Stimulated activated memory B cell treated with anti-CD40 and anti-IgM and Interleukin-4, amounts not matched to agents 10 μg/mL and 1 μg/mL and 100 μg/mL, for 72 hours (primary cell): Measurements from ENCODE around the gene SLC22A15.
"Not testable (repeated sequence)": the region's sequence is repeated elsewhere in the genome, so short reads cannot be mapped to it uniquely, and the experiment has no call there.

Source experiments
- ATAC-seq: fragments of 150-1000 bp; cut with Tn5 transposase; 2 replicates; pipeline ENCODE4 v1.10.0; 2021
- H3K27ac Mint-ChIP-seq: one replicate; pipeline ENCODE4 v1.8.0; 2022; ENCODE audit warnings: mild to moderate bottlenecking, mixed read lengths
- H3K27me3 Mint-ChIP-seq: one replicate; pipeline ENCODE4 v1.8.0; 2022; ENCODE audit warnings: mixed read lengths
- H3K36me3 Mint-ChIP-seq: one replicate; pipeline ENCODE4 v1.8.0; 2022; ENCODE audit warnings: mixed read lengths
- H3K4me1 Mint-ChIP-seq: one replicate; pipeline ENCODE4 v1.8.0; 2022; ENCODE audit warnings: mixed read lengths
- H3K4me3 Mint-ChIP-seq: one replicate; pipeline ENCODE4 v1.8.0; 2022; ENCODE audit warnings: mild to moderate bottlenecking, moderate library complexity, mixed read lengths
- H3K9me3 Mint-ChIP-seq: one replicate; pipeline ENCODE4 v1.8.0; 2022; ENCODE audit warnings: mixed read lengths

SLC22A15 gene

DNA sequence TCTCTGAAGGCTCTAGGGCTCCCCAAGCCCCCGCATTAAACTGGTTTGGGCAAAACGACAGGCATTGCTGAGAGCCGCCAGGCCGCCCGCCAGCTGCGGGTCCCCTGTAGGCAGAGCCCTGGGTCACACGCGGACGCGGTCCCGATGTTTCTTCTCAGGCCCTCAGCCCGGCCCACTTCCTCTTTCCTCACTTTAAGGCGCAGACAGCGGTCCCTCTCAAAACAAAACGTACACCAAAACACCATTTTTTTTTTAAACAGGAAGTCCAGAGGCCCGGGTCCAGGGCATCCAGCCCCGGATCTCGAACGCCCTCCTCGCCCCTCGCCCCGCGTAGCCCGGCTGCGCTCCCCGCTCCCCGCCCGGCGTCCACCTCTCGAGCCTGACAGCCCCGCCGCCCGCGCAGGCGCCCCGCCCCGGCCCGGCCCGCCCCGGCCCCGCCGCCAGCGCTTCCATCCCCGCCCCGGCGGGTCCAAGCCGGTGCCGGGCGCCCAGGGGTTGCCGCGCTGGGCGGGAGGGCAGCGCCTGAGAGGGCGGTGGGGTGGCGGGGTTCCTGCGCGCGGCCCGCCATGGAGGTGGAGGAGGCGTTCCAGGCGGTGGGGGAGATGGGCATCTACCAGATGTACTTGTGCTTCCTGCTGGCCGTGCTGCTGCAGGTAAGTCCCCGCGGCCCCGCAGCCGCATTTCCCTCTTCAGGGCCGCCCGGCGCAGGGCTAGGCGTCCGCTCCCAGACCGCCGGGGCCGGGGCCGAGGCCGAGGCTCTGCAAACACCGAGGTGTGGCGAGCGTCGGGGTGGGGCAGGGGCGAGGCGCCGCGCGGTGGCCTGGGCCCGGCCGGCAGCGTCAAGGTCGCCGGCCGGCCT, at the start of gene SLC22A15:
Gene SLC22A15, plus strand, starts transcription at position 452 of the 859 bp plus-strand sequence. Its CDS starts 115 bp downstream, at position 567.
- Mint-ChIP-seq H3K27me3 (no peaks in the 10 kb centered on the region), H3K4me3 (peak within 1 kb of the TSS; percentile 87), H3K27ac (peak within 1 kb of the TSS; percentile 97), H3K36me3 (no peaks in the 10 kb centered on the region), H3K4me1 (peaks cover 23% of the 10 kb centered on the region), H3K9me3 (no peaks in the 10 kb centered on the region)
- ATAC-seq = peak; percentile 95

DNA sequence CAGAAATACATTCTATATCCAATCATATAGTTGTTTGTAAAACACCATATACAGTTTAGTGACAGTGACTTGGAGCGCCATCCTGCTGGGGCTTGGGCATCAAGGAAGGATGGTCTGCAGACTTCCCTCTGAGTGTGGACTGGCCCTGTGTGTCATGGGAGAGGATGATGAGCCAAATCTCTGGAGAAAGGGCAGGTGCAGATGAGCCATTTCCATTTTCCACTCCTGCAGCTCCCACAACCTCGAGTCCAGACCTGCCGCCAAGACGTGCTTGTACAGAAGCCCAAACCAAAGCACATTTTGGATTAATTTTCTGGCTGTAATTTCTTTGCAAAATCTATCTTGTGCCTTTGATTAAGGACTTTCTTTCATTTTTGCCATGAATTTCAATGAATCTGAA, 48.3 kb upstream of the SLC22A15 start:
- no peak overlapping the region for H3K27ac Mint-ChIP-seq
- H3K4me3 Mint-ChIP-seq = no peak overlapping the region
- H3K27me3 Mint-ChIP-seq = peaks cover 9% of the 10 kb centered on the region
- H3K4me1 Mint-ChIP-seq = peaks cover 19% of the 10 kb centered on the region
- no peak for ATAC-seq
- no peaks in the 10 kb centered on the region for H3K36me3 Mint-ChIP-seq
- no peaks in the 10 kb centered on the region for H3K9me3 Mint-ChIP-seq

DNA sequence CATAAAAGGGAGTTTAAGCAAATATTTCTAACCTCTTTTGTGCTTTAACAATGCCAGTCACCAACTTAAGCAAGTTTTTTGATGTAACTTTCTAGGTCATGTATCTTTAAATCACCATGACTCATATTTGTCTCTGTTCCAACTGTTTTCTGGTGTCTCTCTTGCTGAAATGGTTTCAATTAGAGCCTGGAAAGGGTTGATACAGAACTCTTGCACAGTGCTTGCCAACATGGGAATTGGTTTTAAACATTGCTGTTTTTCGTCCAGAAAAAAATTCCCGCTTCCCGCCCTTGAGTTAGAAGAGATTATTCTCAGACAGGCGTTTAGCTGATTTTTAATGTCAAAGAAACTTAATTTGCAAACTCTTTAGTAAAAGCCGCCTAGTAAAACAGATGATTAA, 46.4 kb upstream of the SLC22A15 start:
- no peak overlapping the region for H3K4me3 Mint-ChIP-seq
- no peaks in the 10 kb centered on the region for H3K9me3 Mint-ChIP-seq
- H3K27me3 Mint-ChIP-seq = peaks cover 9% of the 10 kb centered on the region
- ATAC-seq = no peak
- no peaks in the 10 kb centered on the region for H3K4me1 Mint-ChIP-seq
- H3K36me3 Mint-ChIP-seq = no peaks in the 10 kb centered on the region
- H3K27ac Mint-ChIP-seq = no peak overlapping the region

DNA sequence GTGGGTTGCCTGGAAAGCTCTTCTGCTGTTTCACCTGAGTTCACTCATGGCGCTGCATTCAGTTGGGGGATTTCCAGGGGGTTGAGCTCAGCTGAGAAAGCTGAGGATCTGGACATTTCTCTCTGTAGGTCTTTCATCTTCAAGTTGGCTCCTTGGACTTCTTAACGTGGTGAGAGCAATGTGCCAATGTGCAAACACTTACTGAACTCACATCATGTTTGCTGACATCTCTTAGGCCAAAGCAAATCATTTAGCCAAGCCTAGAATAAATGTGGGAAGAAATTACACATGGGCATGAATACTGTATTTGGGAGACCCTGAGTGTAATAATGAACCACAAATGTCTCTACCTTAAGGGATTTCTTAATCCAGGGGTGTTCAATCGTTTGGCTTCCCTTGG, 42.7 kb upstream of the SLC22A15 start:
- H3K9me3 Mint-ChIP-seq = no peaks in the 10 kb centered on the region
- ATAC-seq = no peak
- peaks cover 9% of the 10 kb centered on the region for H3K27me3 Mint-ChIP-seq

DNA sequence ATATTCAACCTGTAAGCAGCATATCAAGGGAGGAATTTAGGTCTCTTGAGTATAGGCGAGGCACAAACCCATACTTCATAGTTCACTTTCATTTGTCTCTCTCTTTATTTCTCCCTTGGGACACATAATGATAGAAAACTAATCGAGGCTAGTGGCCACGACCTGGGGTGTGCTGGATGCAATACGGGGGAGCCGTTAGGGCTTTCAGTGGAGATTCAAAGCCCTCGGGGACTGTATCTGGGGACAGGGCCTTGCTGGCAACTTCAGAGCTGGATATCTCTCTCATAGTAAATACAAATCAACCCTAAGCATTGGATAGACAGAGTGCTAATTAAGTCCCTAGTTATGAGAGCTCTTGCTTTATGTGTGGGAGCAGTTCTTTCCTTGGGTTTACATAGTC, 36.9 kb upstream of the SLC22A15 start:
- Mint-ChIP-seq H3K27me3 (peaks cover 9% of the 10 kb centered on the region), H3K27ac (no peak overlapping the region), H3K4me1 (no peaks in the 10 kb centered on the region), H3K36me3 (no peaks in the 10 kb centered on the region), H3K9me3 (no peaks in the 10 kb centered on the region), H3K4me3 (no peak overlapping the region)
- ATAC-seq = no peak

More for the DNA sequence above, 42.7 kb upstream of the SLC22A15 start:
- H3K4me1 Mint-ChIP-seq = no peaks in the 10 kb centered on the region
- no peaks in the 10 kb centered on the region for H3K36me3 Mint-ChIP-seq
- H3K27ac Mint-ChIP-seq = no peak overlapping the region
- H3K4me3 Mint-ChIP-seq = no peak overlapping the region

DNA sequence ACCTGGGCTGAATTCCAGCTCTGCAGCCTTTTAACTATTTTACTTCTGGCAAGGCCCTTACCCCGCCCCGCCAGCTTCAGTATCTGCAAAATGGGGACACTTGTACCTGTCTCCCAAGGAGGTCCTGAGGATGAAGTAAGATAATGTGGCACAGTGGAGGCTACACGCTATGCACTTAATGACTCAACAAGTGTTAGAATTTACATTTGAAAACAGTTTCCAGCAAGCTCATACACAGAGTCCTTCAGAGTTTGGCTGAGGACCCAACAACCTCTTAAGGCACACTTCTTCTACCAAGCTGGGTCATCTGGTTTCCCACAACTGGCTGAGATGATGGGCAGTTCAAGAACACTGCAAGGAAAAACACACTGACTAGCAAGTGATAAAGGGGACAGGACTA, 30.2 kb upstream of the SLC22A15 start:
- Mint-ChIP-seq H3K36me3 (no peaks in the 10 kb centered on the region), H3K4me1 (no peaks in the 10 kb centered on the region), H3K27ac (no peak overlapping the region), H3K27me3 (peaks cover 21% of the 10 kb centered on the region), H3K4me3 (no peak overlapping the region), H3K9me3 (no peaks in the 10 kb centered on the region)
- ATAC-seq = no peak

DNA sequence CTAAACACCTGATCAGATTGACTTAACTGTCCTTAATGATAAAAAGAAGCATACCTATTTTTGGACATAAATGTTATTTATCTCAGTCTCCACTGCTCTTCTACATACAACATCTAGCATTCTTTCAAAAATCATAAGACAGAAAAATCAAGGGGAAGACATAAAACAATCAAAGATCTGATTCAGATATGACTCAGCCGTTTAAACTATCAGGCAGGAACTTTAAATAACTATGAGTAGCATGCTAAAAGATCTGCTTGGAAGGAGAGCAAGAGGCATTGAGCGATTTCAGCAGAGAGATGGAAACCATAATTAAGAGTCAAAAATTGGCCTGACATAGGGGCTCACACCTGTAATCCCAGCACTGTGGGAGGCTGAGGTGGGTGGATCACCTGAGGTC, 27.2 kb upstream of the SLC22A15 start:
- Mint-ChIP-seq H3K27me3 (peaks cover 12% of the 10 kb centered on the region), H3K27ac (no peak overlapping the region), H3K4me1 (peaks cover 5% of the 10 kb centered on the region), H3K36me3 (no peaks in the 10 kb centered on the region), H3K4me3 (no peak overlapping the region), H3K9me3 (no peaks in the 10 kb centered on the region)
- ATAC-seq = no peak

DNA sequence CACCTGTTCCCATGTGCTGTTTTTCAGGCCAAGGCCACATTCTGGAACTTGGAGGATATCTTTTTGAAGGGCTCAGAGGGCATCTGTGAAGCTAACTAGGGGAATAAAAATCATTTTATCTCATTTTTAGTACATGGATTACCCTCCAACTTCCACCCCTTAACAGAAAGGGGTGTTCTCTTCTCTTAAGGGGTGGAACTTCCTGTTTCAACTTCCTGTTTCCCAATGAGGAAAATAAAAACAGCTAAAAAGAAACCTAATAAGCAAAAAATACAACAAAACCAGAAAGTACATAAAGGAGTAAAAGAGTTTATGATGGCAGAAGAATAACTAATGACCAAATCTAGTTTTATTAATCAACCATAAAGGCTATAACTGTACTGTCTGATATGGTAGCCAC, 24.8 kb upstream of the SLC22A15 start:
- peaks cover 5% of the 10 kb centered on the region for H3K36me3 Mint-ChIP-seq
- H3K4me3 Mint-ChIP-seq = no peak overlapping the region
- no peak overlapping the region for H3K27ac Mint-ChIP-seq
- H3K9me3 Mint-ChIP-seq = no peaks in the 10 kb centered on the region
- H3K4me1 Mint-ChIP-seq = peaks cover 5% of the 10 kb centered on the region
- H3K27me3 Mint-ChIP-seq = peaks cover 15% of the 10 kb centered on the region
- no peak for ATAC-seq

DNA sequence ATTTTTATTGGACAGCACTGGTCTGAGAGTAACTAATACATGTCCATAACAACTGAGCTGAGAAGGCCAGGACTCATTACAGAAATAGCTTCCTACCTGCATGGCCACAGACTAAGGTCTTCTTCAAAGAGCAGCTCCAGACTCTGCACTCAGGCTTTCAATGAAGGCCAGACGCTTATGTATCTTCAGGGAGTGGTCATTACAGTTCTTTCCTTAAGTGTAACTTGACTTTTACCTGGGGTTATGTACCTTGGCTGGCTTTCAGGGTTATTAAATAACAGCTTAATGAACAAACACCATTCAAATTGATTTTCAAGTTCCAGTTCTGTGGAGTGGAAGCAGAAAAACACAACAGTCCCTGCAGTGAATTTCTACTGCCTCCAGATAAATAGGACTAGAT, 23.8 kb upstream of the SLC22A15 start:
- peaks cover 17% of the 10 kb centered on the region for H3K27me3 Mint-ChIP-seq
- no peak for ATAC-seq
- H3K4me1 Mint-ChIP-seq = peaks cover 5% of the 10 kb centered on the region
- no peak overlapping the region for H3K4me3 Mint-ChIP-seq
- H3K36me3 Mint-ChIP-seq = peaks cover 5% of the 10 kb centered on the region
- H3K27ac Mint-ChIP-seq = no peak overlapping the region
- H3K9me3 Mint-ChIP-seq = no peaks in the 10 kb centered on the region

DNA sequence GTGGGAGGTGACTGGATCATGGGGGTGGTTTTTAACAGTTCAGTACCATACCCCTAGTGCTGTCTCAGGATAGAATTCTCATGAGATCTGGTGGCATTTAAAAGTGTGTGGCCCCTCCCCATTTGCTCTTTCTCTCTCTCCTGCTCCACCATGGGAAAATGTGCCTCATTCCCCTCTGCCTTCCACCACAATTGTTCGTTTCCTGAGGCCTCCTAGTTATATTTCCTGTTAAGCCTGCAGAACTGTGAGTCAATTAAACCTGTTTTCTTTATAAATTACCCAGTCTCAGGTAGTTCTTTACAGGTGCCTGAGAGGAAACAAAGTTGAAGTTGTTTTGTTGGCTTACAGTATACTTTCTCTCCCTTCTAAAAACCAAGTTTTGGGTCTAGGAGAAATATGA, 23.1 kb upstream of the SLC22A15 start:
- Mint-ChIP-seq H3K36me3 (peaks cover 5% of the 10 kb centered on the region), H3K27ac (no peak overlapping the region), H3K9me3 (no peaks in the 10 kb centered on the region), H3K27me3 (peaks cover 17% of the 10 kb centered on the region), H3K4me1 (peaks cover 5% of the 10 kb centered on the region), H3K4me3 (no peak overlapping the region)
- no peak for ATAC-seq

DNA sequence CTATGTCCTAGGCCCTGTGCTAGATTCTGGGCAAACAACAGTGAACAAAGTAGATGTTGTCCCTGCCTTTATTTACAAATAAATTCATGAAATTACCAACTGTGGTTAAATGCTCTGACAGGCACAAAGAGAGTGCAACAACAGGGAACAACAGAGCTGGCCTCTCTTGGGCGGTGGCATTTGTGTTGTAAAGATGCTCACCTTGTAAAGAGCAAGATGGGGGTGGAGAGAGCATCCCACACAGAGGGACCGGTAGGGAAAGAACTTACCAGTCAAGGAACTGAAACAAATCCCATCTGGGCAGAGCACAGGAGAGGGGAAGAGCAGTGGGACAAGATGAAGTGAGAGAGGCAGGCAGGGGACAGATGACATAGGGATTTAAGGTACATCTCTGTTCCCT, 21.6 kb upstream of the SLC22A15 start:
- Mint-ChIP-seq H3K4me1 (peaks cover 5% of the 10 kb centered on the region), H3K27me3 (peaks cover 17% of the 10 kb centered on the region), H3K36me3 (peaks cover 5% of the 10 kb centered on the region), H3K9me3 (no peaks in the 10 kb centered on the region), H3K27ac (no peak overlapping the region), H3K4me3 (no peak overlapping the region)
- ATAC-seq = no peak

DNA sequence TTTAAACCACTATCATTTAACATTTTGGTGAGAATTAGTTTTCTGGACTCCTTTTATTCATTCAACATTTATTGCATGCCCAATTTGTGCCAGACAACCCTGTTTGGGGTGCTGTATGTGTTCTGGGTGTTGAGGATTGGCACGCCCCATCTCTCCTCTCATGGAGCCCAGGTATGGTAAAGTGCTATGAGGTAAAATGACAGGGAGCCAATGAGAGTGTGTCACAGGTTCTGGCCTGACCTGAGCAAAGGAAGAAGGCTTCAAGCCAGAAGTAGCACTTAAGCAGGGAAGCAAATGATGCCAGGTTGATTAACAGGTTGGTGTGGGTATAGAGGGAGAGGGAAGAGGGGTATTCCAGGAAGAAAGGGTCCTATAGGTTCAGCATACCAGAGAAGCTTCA, 21.1 kb upstream of the SLC22A15 start:
- Mint-ChIP-seq H3K27me3 (peaks cover 17% of the 10 kb centered on the region), H3K27ac (no peak overlapping the region), H3K9me3 (no peaks in the 10 kb centered on the region), H3K4me1 (peaks cover 5% of the 10 kb centered on the region), H3K36me3 (peaks cover 5% of the 10 kb centered on the region), H3K4me3 (no peak overlapping the region)
- no peak for ATAC-seq

DNA sequence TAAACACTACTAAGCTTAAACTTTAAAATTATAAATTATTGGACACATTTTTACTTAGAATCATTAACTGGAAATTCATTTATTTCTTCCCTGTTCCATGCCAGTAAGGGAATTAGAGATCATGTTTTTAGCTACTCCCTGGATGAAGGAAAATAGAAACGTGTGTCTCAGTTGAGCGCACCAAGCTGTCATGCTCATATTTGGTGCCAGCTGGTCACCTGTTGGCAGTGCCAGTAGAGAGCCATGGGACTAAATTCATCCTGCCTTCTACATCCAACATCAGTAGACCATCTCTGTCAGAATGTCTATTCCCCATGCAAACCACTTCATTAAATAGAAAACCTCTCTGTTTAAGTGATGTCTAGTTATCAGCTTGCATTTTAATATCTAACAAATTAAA, 17.4 kb upstream of the SLC22A15 start:
- Mint-ChIP-seq H3K27me3 (peaks cover 44% of the 10 kb centered on the region), H3K4me1 (no peaks in the 10 kb centered on the region), H3K27ac (no peak overlapping the region), H3K36me3 (peaks cover 5% of the 10 kb centered on the region), H3K9me3 (no peaks in the 10 kb centered on the region), H3K4me3 (no peak overlapping the region)
- ATAC-seq = no peak

DNA sequence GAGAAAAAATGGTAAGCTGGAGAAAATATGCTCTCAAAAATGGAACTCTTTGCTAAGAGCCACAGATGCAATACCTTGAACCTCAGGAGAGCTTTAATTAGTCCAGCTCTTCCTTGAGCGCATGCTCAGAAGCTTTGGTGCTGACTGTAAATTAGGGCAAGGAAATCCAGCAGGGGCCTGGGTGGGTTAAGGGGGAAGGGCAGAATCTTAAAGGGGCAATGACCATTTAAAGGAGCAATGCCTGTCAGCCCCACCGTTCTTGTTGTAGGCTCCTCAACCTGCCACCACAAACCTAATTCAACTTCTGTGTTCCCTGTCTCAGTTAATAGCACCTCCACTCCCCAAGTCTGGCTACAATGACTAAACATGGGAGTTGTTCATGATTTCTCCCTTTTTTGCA, 6.8 kb upstream of the SLC22A15 start:
- Mint-ChIP-seq H3K4me1 (peaks cover 2% of the 10 kb centered on the region), H3K27me3 (peaks cover 21% of the 10 kb centered on the region), H3K27ac (no peak overlapping the region), H3K9me3 (no peaks in the 10 kb centered on the region), H3K36me3 (no peaks in the 10 kb centered on the region), H3K4me3 (no peak overlapping the region)
- no peak for ATAC-seq

DNA sequence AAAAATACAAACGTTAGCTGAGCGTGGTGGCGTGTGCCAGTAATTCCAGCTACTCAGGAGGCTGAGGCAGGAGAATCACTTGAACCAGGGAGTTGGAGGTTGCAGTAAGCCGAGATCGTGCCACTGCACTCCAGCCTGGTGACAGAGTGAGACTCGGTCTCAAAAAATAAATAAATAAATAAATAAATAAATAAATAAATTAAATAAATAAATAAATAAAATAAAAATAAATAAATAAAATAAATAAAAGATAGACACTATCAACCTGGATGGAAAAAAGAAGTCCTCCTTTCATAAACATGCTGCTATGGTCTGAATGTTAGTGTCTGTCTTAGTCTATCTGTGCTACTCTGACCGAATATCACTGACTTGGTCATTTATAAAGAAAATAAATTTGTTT, 4.5 kb upstream of the SLC22A15 start:
- H3K9me3 Mint-ChIP-seq, H3K27ac Mint-ChIP-seq, H3K36me3 Mint-ChIP-seq, H3K27me3 Mint-ChIP-seq, H3K4me1 Mint-ChIP-seq, ATAC-seq, H3K4me3 Mint-ChIP-seq: not testable (repeated sequence)

DNA sequence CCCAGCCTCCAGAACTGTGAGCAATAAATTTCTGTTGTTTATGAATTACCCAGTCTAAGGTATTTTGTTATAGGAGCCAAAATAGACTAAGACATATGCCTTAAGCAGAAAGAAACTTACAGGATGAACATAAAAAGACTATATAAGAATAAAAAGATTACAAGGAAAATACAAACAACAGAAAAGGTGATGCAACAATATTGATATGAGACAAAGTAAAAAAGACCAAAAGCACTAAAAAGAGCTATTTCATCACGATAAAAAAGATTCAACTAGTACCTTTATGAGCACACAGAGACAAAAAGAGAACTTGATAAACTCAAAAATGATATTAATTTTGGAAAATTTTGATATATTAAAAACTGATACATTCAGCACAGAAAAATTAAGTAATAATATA, 3.2 kb upstream of the SLC22A15 start:
- Mint-ChIP-seq H3K27me3 (no peaks in the 10 kb centered on the region), H3K9me3 (no peaks in the 10 kb centered on the region), H3K4me1 (peaks cover 19% of the 10 kb centered on the region), H3K36me3 (no peaks in the 10 kb centered on the region), H3K4me3 (no peak overlapping the region), H3K27ac (no peak overlapping the region)
- no peak for ATAC-seq
